ENCODE measurements around the gene TRPM6.

DNA sequence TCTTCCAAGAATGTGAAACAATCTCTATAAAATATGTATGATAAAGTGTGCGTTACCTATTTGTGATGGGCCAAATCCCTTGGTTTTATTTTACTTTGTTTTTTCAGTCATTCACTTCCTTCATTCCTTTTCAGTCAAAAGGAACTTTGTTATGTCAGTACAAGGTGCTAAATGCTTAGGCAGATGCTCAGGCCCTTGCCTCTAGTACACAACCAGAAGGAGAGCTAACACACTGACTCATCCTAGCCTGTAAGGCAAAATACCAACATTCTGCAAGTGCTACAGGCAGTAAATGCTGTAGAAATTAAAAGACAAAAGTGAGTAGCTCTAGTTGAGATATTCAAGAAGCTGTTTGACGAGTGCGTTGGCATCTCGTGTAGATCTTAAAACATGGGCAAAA is 49.4 kb downstream of the TRPM6 start:
- TF ChIP-seq CTCF (IDR thresholded peaks at IDR 0.05): no peak
- TF ChIP-seq POLR2A (IDR thresholded peaks at IDR 0.05): no peak
